Measurements from ENCODE around the gene GRIK4.

The GRIK4 gene

DNA sequence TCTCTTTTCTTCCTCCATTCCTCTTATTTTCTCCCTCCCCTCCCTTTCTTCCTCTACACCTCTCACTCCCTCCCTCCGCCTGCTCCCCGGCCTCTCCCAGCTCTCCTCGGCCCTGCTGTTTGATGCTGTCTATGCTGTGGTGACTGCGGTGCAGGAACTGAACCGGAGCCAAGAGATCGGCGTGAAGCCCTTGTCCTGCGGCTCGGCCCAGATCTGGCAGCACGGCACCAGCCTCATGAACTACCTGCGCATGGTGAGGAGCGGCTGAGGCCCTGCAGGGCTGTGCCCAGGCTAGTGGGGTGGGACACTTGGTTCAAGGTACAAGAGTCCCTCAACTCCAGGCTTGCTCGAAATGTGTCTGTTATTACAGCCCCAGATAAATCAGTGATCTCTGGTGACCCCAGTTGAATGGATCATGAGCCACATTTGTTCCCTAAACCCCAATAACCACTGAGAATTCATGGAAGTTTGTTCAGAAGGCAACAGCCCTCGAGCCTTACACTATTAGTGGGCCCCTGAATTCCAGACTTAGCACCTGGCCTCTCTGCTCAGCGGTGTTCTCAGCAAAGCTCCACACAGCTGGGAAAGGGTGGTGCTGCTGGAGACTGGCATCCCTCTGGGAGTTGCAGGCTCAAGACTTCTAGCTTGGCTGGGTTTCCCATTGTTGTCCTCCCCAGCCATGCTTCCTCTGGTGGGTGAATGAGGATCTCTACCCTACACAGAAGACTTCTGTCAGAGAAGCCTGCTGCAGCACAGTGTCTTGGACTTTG lies 362.6 kb downstream of the GRIK4 start:
- TF ChIP-seq, protein P1, sequence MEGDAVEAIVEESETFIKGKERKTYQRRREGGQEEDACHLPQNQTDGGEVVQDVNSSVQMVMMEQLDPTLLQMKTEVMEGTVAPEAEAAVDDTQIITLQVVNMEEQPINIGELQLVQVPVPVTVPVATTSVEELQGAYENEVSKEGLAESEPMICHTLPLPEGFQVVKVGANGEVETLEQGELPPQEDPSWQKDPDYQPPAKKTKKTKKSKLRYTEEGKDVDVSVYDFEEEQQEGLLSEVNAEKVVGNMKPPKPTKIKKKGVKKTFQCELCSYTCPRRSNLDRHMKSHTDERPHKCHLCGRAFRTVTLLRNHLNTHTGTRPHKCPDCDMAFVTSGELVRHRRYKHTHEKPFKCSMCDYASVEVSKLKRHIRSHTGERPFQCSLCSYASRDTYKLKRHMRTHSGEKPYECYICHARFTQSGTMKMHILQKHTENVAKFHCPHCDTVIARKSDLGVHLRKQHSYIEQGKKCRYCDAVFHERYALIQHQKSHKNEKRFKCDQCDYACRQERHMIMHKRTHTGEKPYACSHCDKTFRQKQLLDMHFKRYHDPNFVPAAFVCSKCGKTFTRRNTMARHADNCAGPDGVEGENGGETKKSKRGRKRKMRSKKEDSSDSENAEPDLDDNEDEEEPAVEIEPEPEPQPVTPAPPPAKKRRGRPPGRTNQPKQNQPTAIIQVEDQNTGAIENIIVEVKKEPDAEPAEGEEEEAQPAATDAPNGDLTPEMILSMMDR (IDR thresholded peaks at IDR 0.05; ENCODE audit: low read depth, low read length): no peak
- no peak for DNase-seq (ENCODE audit: low read depth, low spot score)
- no peak overlapping the region for H3K4me3 ChIP-seq (ENCODE audit: low read depth, low read length)
- in situ Hi-C loops (cut with HindIII; ENCODE audit: low sequenced_read_pairs): no loop called here

DNA sequence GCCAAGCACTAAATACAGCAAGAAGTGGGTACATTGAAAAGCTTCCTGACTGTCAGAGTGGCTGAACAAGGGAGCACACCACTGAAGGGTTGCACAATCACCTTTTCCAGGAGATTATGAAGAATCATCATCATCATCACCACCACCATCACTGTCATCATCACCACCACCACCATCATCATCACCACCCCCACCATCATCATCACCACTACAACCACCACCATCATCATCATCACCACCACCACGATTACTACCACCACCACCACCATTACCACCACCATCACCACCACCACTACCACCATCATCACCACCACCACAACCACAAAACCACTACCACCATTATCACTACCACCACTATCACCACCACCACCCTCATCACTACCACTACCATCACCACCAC lies 364.4 kb downstream of the GRIK4 start:
- in situ Hi-C loops (cut with HindIII; ENCODE audit: low sequenced_read_pairs): no loop called here
- TF ChIP-seq, protein P1 (IDR thresholded peaks at IDR 0.05; ENCODE audit: low read depth, low read length): no peak

DNA sequence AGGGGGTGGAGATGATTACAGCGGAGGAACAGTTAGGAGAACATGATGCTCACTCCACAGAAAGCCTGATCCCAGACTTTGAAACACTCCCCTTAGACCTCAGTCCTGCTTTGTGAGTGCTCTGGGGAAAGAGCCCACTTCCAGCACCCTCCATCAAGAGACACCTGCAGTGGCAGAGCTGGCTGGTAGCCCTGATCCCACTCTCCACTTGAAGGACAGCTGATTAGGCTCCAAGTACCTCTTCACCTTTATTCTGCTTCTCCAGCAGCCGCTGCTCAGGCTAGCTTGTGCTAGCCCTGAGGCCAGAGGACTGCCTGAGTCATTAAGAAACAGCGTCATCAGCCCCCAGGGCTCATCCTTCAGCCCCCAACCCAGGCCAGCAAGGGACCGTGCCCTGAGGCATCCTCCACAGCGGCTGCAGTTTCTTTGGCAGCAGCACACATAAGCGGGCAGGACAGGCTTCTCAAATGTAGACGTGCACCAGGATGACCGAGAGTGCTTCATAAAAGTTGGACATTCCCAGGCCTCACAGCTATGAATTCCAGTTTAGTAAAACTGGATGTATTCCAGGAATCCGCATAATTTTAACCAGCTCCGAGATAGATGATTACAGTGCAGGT lies 366.3 kb downstream of the GRIK4 start:
- in situ Hi-C loops (cut with HindIII; ENCODE audit: low sequenced_read_pairs): no loop called here
- H3K4me3 ChIP-seq (ENCODE audit: low read depth, low read length): no peak overlapping the region
- TF ChIP-seq, protein P1 (IDR thresholded peaks at IDR 0.05; ENCODE audit: low read depth, low read length): no peak
- no peak for DNase-seq (ENCODE audit: low read depth, low spot score)

More for the DNA sequence above, 364.4 kb downstream of the GRIK4 start:
- DNase-seq (ENCODE audit: low read depth, low spot score): no peak
- no peak overlapping the region for H3K4me3 ChIP-seq (ENCODE audit: low read depth, low read length)

DNA sequence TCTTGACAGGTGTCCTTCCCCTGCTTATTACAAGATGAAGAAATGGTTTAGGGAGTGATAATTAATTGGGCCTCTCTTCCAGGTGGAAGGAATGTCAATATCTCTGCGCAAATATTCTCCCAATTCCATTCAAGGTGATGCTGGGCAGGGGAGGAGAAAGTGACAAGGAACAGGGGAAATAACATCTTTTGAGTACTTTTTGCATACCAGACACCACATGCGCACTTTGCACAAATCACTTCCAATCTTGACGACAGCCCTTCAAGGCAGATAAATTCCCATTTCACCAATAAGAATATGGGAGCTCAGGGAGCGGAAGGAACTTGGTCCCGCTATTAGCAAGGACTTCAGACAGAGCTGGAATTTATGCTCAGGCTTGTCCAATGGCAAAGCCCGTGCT lies 367.2 kb downstream of the GRIK4 start:
- in situ Hi-C loops (cut with HindIII; ENCODE audit: low sequenced_read_pairs): no loop called here
- no peak overlapping the region for H3K4me3 ChIP-seq (ENCODE audit: low read depth, low read length)
- DNase-seq (ENCODE audit: low read depth, low spot score): no peak
- TF ChIP-seq, protein P1 (IDR thresholded peaks at IDR 0.05; ENCODE audit: low read depth, low read length): no peak

DNA sequence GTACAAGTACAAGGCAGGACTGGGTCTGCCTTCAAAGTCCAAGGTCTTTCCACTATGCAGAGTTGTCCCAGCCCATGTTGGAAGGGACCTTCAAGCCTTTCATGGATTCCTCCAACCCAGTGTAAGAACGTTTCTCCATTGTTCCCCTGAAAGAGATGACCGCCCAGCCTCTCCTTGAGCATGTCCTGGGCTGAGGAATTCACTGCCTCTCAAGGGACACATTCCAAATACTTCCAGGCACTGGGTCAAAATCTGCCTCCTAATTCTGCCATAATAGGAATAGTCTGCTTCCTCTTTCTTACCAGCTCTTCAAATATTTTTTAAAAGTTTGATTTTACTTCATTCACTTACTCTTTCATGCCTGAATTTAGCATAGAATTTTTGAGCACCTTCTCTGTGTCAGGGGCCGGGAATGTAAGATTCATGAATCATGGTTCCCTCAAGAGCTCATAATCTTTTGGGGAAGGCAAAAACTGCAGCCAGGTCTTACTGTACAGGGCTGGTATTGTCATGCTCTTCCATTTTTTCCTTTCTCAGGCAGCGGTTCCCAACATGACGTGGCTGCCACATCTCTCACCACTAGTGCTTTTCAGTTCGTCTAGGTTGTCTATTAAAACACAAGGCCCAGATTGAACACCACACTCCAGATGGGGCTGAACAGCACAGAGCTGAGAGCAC lies 369.1 kb downstream of the GRIK4 start:
- no peak for DNase-seq (ENCODE audit: low read depth, low spot score)
- in situ Hi-C loops (cut with HindIII; ENCODE audit: low sequenced_read_pairs): no loop called here
- TF ChIP-seq, protein P1 (IDR thresholded peaks at IDR 0.05; ENCODE audit: low read depth, low read length): no peak
- H3K4me3 ChIP-seq (ENCODE audit: low read depth, low read length): no peak overlapping the region

DNA sequence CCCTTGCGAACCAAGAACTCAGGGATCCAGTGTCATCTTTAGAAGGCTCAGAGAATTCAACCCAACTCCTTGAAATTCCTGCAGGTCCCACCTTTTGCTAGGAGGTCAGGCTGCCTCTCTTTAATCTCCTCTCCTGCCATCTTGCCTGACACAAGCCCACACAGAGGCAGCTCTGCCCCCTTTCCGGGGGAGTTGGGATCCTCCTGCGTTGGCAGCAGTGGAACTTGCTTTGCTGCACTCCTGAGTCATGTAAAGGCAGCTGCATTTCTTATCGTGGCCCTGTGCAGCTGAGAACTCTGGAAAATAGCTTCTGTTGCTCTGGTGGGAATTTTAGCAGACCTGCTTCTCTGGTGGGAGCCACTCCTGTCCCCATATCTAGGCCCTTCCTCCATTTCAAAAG lies 370.0 kb downstream of the GRIK4 start:
- no peak for DNase-seq (ENCODE audit: low read depth, low spot score)
- H3K4me3 ChIP-seq (ENCODE audit: low read depth, low read length): no peak overlapping the region
- TF ChIP-seq, protein P1 (IDR thresholded peaks at IDR 0.05; ENCODE audit: low read depth, low read length): no peak
- in situ Hi-C loops (cut with HindIII; ENCODE audit: low sequenced_read_pairs): no loop called here

Measured in astrocyte of the spinal cord (primary cell).